ENCODE measurements around the gene IST1. TPM values are rescaled to one million over a fixed set of nuclear protein-coding genes. Genes with fewer than 3 reads are reported as not detected.

The IST1 gene
- total and polyA plus RNA-seq, 10 of the 15 experiments (the other 5 are each of a cell fraction or from before 2014, with no cell fraction given), result 97.3 to 293 (median 138) TPM

GRCh38 chr16:71924710-71925109 lies 29.4 kb downstream of the IST1 start:
- Histone ChIP-seq H3K4me2 (ENCODE audit: control insufficient read depth, insufficient read depth) (no peak overlapping the region), H3K27me3 (replicated peaks in 1 of 2; ENCODE audit: control insufficient read depth in 2 of 2, insufficient read depth in 2 of 2, low read length in 1 of 2) (no peaks in the 10 kb centered on the region), H3K79me2 (ENCODE audit: control insufficient read depth, insufficient read depth, low read length) (no peaks in the 10 kb centered on the region), H2AFZ (ENCODE audit: control insufficient read depth, low read depth, low read length) (no peak overlapping the region), H3K9me3 (replicated peaks; ENCODE audit: control insufficient read depth, insufficient read depth, low read length) (no peaks in the 10 kb centered on the region), H3K9ac (ENCODE audit: control insufficient read depth, insufficient read depth, low read length) (no peak overlapping the region), H3K4me3 (no peak overlapping the region), H3K36me3 (ENCODE audit: control insufficient read depth in 2 of 2, insufficient read depth in 2 of 2, low read length in 1 of 2) (peaks cover 31 to 68% of the 10 kb centered on the region in 2 experiments), H4K20me1 (ENCODE audit: control insufficient read depth, insufficient read depth) (no peaks in the 10 kb centered on the region; the same call in 1 of the 2 replicates), H3K4me1 (ENCODE audit: control insufficient read depth, insufficient read depth, low read length) (no peaks in the 10 kb centered on the region), H3K27ac (ENCODE audit: control insufficient read depth, insufficient read depth) (no peak overlapping the region)
- intact Hi-C loops (cut with micrococcal nuclease; ENCODE audit: unreplicated experiment) (no loop called here), in situ Hi-C loops (cut with MboI) (no loop called here)
- SMC1A ChIA-PET (ENCODE audit: uncharacterized antibody, unreplicated experiment), result interaction anchor here (1.1 kb wide), 1 partner anchor 27 kb away, joined by 3 read pairs; no protein-coding TSS in a partner anchor
- WGBS (ENCODE audit: insufficient coverage, insufficient replicate concordance, low lambda C conversion rate, missing lambda C conversion rate), result no CpG with 5 or more reads among the region's 2 CpGs
- TF ChIP-seq IRF4 (IDR thresholded peaks at IDR 0.05; ENCODE audit: low read depth, low read length), result no peak
- no peak for TF ChIP-seq ZNF217 (IDR thresholded peaks at IDR 0.05)
- TF ChIP-seq FOXM1 (IDR thresholded peaks at IDR 0.05; ENCODE audit: low read depth, low read length), result no peak
- TF ChIP-seq YBX1 (IDR thresholded peaks at IDR 0.05), result no peak
- no peak for TF ChIP-seq USF1 (IDR thresholded peaks at IDR 0.05; ENCODE audit: borderline replicate concordance, extremely low read length, insufficient read depth, low read depth, low read length)
- no peak for TF ChIP-seq IRF3 (IDR thresholded peaks at IDR 0.05)
- CTCF ChIA-PET, result interaction anchor here (1.3 kb wide), 1 partner anchor 24 kb away, joined by 4 read pairs; no protein-coding TSS in a partner anchor
- FAIRE-seq (no peak), DNase-seq (ENCODE audit: low read depth, low spot score) (no peak), ATAC-seq (no peak)
- BruUV-seq (replicated peaks), result no TSS peak
- POLR2A ChIA-PET, result interaction anchor here (0.9 kb wide), 1 partner anchor 11 kb away, joined by 3 read pairs; no protein-coding TSS in a partner anchor
- RAD21 ChIA-PET (ENCODE audit: unreplicated experiment), result interaction anchor here (1.2 kb wide), 1 partner anchor 37 kb away, joined by 3 read pairs; no protein-coding TSS in a partner anchor

Data from GM12878 (cell line).